Activated B cell treated with CpG ODN at 0.5 μM for 24 hours (primary cell): ENCODE data around the gene PNLIPRP1. TPM values are rescaled to one million over a fixed set of nuclear protein-coding genes. Genes with fewer than 3 reads are reported as not detected.

Source experiments
- ATAC-seq: fragments of 200-7000 bp; cut with Tn5 transposase; one replicate; pipeline ENCODE4 v1.10.0; 2021; ENCODE audit warnings: low read depth, mild to moderate bottlenecking, moderate library complexity
- CTCF ChIA-PET: fragments of 350-600 bp; sonication (Branson Sonifier 250); formaldehyde crosslinking; loops from one replicate; lab custom pipeline; 2021; ENCODE audit warnings: antibody characterized with exemption; lab: Charles Lee
- POLR2A ChIA-PET: fragments of 350-600 bp; sonication (Branson Sonifier 250); formaldehyde crosslinking; loops from one replicate; lab custom pipeline; 2021; ENCODE audit warnings: antibody characterized with exemption; lab: Charles Lee
- DNase-seq: peaks from one replicate; pipeline ENCODE4 v3.0.0; 2022
- H3K27ac Mint-ChIP-seq: one replicate; pipeline ENCODE4 v1.8.0; 2020; ENCODE audit warnings: mixed read lengths
- H3K27me3 Mint-ChIP-seq: one replicate; pipeline ENCODE4 v1.8.0; 2021; ENCODE audit warnings: mixed read lengths
- H3K36me3 Mint-ChIP-seq: one replicate; pipeline ENCODE4 v1.8.0; 2021; ENCODE audit warnings: low read depth, mixed read lengths
- H3K4me1 Mint-ChIP-seq: one replicate; pipeline ENCODE4 v1.8.0; 2021; ENCODE audit warnings: mixed read lengths
- H3K4me3 Mint-ChIP-seq: one replicate; pipeline ENCODE4 v1.8.0; 2020; ENCODE audit warnings: mild to moderate bottlenecking, mixed read lengths
- H3K9me3 Mint-ChIP-seq: one replicate; pipeline ENCODE4 v1.8.0; 2020; ENCODE audit warnings: mixed read lengths
- intact Hi-C: fragments of 100-400 bp; cut with micrococcal nuclease; formaldehyde crosslinking; loops from one replicate; pipeline ENCODE4 v1.15.1; 2024
- total RNA-seq: library from RNA; stranded (reverse); gene quantifications from 2 replicates; pipeline ENCODE4 v1.2.3, GENCODE V29; 2022
- TF ChIP-seq, protein P1 (sequence below): fragments of 200-600 bp; IDR thresholded peaks from one replicate; pipeline ENCODE4 v1.8.0; 2022; ENCODE audit warnings: antibody characterized with exemption, mild to moderate bottlenecking

Gene PNLIPRP1
- total RNA-seq, 1 donor from 2014 or later: not detected

DNA sequence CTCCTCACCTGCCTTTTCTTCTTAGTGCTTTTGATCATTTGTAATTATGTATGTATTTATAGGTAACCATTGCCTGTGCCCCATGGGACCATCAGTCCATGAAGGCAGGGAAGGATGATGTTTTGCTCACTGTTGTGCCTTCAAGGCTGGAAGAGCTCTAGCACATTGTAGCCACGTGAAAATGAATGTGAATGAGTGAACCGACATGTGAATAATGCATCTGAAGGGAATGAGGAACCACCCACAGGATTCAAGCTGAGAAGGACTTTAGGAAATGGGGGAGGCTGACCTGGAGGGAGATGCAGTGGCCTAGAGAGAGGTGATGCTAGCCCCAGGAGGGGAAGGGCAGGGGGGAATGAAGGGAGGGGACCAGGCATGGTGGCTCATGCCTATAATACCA is 24.0 kb downstream of the PNLIPRP1 start:
- DNase-seq (no peak), ATAC-seq (no peak)
- Mint-ChIP-seq H3K9me3 (no peaks in the 10 kb centered on the region), H3K36me3 (no peaks in the 10 kb centered on the region), H3K4me3 (no peak overlapping the region), H3K27me3 (peaks cover 2% of the 10 kb centered on the region), H3K27ac (no peak overlapping the region), H3K4me1 (no peaks in the 10 kb centered on the region)
- intact Hi-C loops: no loop called here
- TF ChIP-seq, protein P1, sequence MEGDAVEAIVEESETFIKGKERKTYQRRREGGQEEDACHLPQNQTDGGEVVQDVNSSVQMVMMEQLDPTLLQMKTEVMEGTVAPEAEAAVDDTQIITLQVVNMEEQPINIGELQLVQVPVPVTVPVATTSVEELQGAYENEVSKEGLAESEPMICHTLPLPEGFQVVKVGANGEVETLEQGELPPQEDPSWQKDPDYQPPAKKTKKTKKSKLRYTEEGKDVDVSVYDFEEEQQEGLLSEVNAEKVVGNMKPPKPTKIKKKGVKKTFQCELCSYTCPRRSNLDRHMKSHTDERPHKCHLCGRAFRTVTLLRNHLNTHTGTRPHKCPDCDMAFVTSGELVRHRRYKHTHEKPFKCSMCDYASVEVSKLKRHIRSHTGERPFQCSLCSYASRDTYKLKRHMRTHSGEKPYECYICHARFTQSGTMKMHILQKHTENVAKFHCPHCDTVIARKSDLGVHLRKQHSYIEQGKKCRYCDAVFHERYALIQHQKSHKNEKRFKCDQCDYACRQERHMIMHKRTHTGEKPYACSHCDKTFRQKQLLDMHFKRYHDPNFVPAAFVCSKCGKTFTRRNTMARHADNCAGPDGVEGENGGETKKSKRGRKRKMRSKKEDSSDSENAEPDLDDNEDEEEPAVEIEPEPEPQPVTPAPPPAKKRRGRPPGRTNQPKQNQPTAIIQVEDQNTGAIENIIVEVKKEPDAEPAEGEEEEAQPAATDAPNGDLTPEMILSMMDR: no peak
- CTCF ChIA-PET: no interaction called here
- POLR2A ChIA-PET: no interaction called here

DNA sequence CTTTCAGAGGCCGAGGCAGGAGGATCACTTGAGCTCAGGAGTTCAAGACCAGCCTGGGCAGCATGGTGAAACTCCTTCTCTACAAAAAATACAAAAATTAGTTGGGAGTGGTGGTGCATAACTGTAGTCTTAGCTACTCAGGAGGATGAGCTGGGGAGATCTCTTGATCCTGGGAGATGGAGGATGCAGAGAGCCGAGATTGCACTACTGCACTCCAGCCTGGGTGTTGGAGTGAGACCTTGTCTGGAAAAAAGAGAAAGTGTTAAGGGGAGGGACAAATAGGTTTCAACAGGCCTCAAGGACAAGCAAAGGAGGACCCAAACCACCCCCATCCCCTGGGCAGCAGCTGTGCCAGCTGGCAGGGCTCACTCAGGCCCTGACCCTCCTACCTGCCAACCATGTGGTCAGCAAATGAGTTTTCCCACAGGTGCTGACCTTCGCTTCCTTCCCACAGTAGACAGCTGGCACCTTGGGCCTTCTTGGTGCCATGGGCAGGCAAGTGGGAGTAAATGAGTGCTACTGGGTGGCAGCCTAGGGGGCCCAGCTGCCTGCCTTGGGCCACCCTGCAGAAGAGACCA is 24.5 kb downstream of the PNLIPRP1 start:
- intact Hi-C loops: no loop called here
- Mint-ChIP-seq H3K4me3 (no peak overlapping the region), H3K4me1 (no peaks in the 10 kb centered on the region), H3K9me3 (no peaks in the 10 kb centered on the region), H3K27me3 (no peaks in the 10 kb centered on the region), H3K27ac (no peak overlapping the region), H3K36me3 (no peaks in the 10 kb centered on the region)
- ATAC-seq (no peak), DNase-seq (no peak)
- TF ChIP-seq, protein P1: no peak
- POLR2A ChIA-PET: no interaction called here
- CTCF ChIA-PET: no interaction called here

DNA sequence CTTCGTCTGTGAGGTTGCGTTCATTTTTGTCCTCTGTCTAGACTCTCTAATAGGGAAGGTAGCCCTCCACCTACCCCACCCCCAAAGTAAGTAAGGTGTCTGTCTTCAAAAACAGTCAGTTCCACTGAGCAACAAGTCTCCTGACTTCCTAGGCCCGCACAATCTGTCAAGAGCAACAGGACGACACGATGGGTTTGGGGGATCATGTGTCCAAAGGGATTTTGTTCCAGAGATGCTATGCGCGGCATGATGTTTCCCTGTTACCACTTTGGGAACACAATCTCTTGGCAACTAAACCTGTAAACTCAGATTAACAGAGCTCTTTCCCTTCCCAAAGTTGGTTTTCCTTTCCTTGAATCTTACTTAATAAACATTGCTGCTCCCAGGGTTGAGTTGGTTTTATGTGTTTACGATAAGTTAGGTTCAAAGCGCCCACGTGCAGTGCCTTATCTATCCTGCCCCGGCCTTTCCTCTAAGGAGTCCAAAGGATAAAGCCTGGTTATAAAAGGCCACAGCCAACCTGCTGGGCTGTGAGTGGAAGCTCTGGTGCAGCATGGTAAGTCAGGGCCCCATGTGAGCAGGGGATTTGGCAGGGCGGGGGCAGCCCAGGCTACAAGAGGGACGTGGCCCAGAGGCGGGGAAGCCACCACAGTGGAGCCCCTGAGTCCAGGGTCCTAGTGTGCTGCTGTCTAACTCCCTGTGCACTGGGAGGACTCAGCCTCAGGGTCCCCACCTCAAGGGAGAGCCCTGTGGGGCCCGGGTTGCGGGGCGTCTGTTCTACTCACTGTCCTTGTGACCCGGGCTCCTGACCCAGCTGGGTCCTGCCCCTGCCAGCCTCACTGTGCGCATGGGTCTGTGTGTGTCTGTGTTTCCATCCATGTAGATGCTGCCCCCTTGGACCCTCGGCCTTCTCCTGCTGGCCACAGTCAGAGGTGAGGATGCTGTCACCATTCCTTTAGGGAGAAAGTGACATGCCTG is 30.0 kb downstream of the PNLIPRP1 start, which contains the start of gene PNLIPRP2:
TSS of gene PNLIPRP2 (plus strand) at position 531 of the 978 bp plus-strand sequence.
- Mint-ChIP-seq H3K4me3 (no peak within 1 kb of the TSS), H3K4me1 (no peaks in the 10 kb centered on the region), H3K27ac (no peak within 1 kb of the TSS), H3K9me3 (no peaks in the 10 kb centered on the region), H3K36me3 (no peaks in the 10 kb centered on the region), H3K27me3 (no peaks in the 10 kb centered on the region)
- POLR2A ChIA-PET: no interaction called here
- TF ChIP-seq, protein P1: no peak
- CTCF ChIA-PET: no interaction called here
- intact Hi-C loops: no loop called here
- DNase-seq (no peak), ATAC-seq (no peak)

DNA sequence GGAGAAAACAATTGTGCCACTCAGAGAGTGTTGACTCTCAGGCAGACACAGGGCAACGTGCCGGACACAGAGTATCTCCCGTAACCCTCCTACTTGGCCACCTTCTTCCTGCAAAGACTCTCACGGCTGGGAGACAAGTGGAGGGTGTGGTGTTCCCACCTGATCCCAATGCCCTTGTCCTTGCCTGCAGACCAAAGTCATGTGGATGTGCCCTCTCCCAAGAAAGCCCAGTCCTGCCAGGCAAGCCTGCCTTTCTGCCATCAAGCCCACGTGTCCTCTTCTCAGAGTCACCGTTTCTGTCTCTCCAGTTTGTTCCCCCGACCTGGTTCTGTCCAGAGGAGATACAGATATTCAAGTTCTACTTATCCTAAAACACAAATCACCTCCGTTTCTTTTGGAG is 30.7 kb downstream of the PNLIPRP1 start:
- no peak overlapping the region for H3K27ac Mint-ChIP-seq
- ChIA-PET CTCF (no interaction called here), POLR2A (no interaction called here)
- no peaks in the 10 kb centered on the region for H3K36me3 Mint-ChIP-seq
- intact Hi-C loops: no loop called here
- DNase-seq: no peak
- TF ChIP-seq, protein P1: no peak
- H3K4me3 Mint-ChIP-seq: no peak overlapping the region
- peaks cover 4% of the 10 kb centered on the region for H3K27me3 Mint-ChIP-seq
- no peak for ATAC-seq
- H3K9me3 Mint-ChIP-seq: no peaks in the 10 kb centered on the region
- no peaks in the 10 kb centered on the region for H3K4me1 Mint-ChIP-seq

DNA sequence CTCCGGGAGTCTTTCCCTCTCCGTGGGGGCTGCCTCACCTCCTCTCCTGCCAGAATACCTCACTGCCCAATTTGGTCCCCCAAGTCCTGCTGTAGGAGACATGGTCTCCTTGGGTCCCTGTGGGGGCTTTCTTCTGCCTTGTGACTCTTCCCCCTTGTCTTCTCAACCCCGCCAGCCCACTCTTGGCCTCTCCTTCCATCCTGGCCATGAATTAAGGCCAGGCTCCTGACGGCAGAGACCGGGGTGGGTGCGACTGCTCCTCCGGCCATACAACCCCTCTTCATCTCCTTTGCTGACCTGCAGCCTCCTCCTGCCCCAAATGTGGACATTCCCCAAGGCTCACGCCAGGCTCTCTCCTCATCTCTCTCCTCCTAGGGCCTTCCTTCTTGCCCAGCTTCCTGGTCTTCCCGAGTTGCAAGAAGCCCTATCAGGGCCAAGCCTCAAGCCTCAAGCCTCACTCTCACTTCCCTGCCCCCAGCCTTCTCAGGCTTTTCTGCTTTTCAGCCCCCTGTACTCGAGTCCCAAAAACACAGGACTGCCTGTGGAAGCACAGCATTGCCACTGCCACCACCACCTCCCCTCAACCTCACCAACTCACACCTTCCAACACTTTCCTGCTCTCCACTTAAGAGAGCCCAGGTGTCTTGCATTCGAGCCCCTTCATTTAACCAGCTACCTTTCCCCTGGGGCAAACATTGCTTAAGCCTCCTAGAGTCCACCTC is 31.3 kb downstream of the PNLIPRP1 start:
- Mint-ChIP-seq H3K4me1 (no peaks in the 10 kb centered on the region), H3K9me3 (no peaks in the 10 kb centered on the region), H3K36me3 (no peaks in the 10 kb centered on the region), H3K27me3 (peaks cover 9% of the 10 kb centered on the region), H3K4me3 (no peak overlapping the region), H3K27ac (no peak overlapping the region)
- DNase-seq: no peak
- intact Hi-C loops: no loop called here
- ChIA-PET POLR2A (no interaction called here), CTCF (no interaction called here)
- no peak for ATAC-seq
- TF ChIP-seq, protein P1: no peak
